Panc1 (cell line): ENCODE results near the gene FOXN4. TPM values are rescaled to one million over a fixed set of nuclear protein-coding genes. Genes with fewer than 3 reads are reported as not detected.

Experiments
- ATAC-seq: fragments of 200-7000 bp; cut with Tn5 transposase; 2 replicates; pipeline ENCODE4 v1.9.1; 2020; ENCODE audit warnings: mild to moderate bottlenecking, moderate library complexity
- BruUV-seq: library from RNA; stranded (reverse); fragments of 400-500 nt; replicated peaks from 2 replicates; lab custom pipeline; 2021; lab: Mats Ljungman, UMichigan
- CTCF ChIA-PET: fragments of 300-600 bp; sonication (Branson Sonifier 250); formaldehyde crosslinking; loops from one replicate; lab custom pipeline; 2022; ENCODE audit warnings: antibody characterized with exemption; lab: Charles Lee
- POLR2A ChIA-PET: fragments of 300-600 bp; sonication (Branson Sonifier 250); formaldehyde crosslinking; loops from one replicate; lab custom pipeline; 2022; ENCODE audit warnings: antibody characterized with exemption; lab: Charles Lee
- DNase-seq: peaks from one replicate; pipeline ENCODE4 v3.0.0-alpha.2; 2010; ENCODE audit warnings: low read depth, low spot score
- H3K27ac ChIP-seq: 2 replicates; pipeline ENCODE4 v1.5.1; 2011; ENCODE audit warnings: mild to moderate bottlenecking, low read length, inconsistent platforms
- H3K27me3 ChIP-seq: fragments of 200-500 bp; sonication (Bioruptor generic); 2 replicates; pipeline ENCODE4 v1.6.0; 2014; ENCODE audit warnings: low read length, inconsistent platforms; ENCODE audit not compliant: control insufficient read depth, insufficient read depth
- H3K36me3 ChIP-seq: fragments of 200-500 bp; sonication (Bioruptor generic); 2 replicates; pipeline ENCODE4 v1.5.1; 2014; ENCODE audit warnings: inconsistent platforms, mild to moderate bottlenecking, low read length, moderate library complexity; ENCODE audit not compliant: control insufficient read depth, insufficient read depth
- H3K4me1 ChIP-seq: 2 replicates; pipeline ENCODE4 v1.5.1; 2011; ENCODE audit warnings: inconsistent platforms, mild to moderate bottlenecking, low read length, moderate library complexity; ENCODE audit not compliant: control insufficient read depth, insufficient read depth
- H3K4me3 ChIP-seq, 2 experiments: 2 replicates each; pipeline ENCODE4 v1.5.1; 2011 to 2012; ENCODE audit warnings: low read depth in 2 of 2, low read length in 2 of 2, mild to moderate bottlenecking in 2 of 2, inconsistent platforms in 1 of 2, moderate library complexity in 1 of 2
- H3K9me3 ChIP-seq: fragments of 200-500 bp; sonication (Bioruptor generic); 2 replicates; pipeline ENCODE4 v1.5.1; 2014; ENCODE audit warnings: low read depth, mild to moderate bottlenecking, inconsistent platforms, low read length, moderate library complexity; ENCODE audit not compliant: control insufficient read depth, insufficient read depth
- CTCF ChIP-seq: fragments of 450-650 bp; IDR thresholded peaks from 2 replicates; pipeline ENCODE4 v1.5.1; 2017; ENCODE audit warnings: mild to moderate bottlenecking
- POLR2AphosphoS5 ChIP-seq: IDR thresholded peaks from 2 replicates; pipeline ENCODE4 v1.6.1; 2012; ENCODE audit warnings: mild to moderate bottlenecking, low read depth, low read length, moderate library complexity
- REST ChIP-seq, 2 experiments: IDR thresholded peaks; 2 replicates each; pipeline ENCODE4 v1.6.1; 2011 to 2012; ENCODE audit warnings: low read depth in 2 of 2, control low read depth in 1 of 2, low read length in 1 of 2, mild to moderate bottlenecking in 1 of 2, moderate library complexity in 1 of 2; ENCODE audit not compliant: insufficient read depth in 1 of 2
- SIN3A ChIP-seq: IDR thresholded peaks from 2 replicates; pipeline ENCODE4 v1.6.1; 2012; ENCODE audit warnings: low read depth, mild to moderate bottlenecking, low read length, moderate library complexity, borderline replicate concordance; ENCODE audit not compliant: insufficient read depth
- TCF7L2 ChIP-seq: IDR thresholded peaks from 2 replicates; pipeline ENCODE4 v1.6.1; 2011; ENCODE audit warnings: mild to moderate bottlenecking, low read depth, low read length, inconsistent platforms
- in situ Hi-C: cut with HindIII; loops from 2 replicates; pipeline ENCODE4 v1.10.0; 2016; ENCODE audit warnings: low sequenced_read_pairs, low pct_unique_long_range_greater_than_20kb
- intact Hi-C: fragments of 100-400 bp; cut with micrococcal nuclease; formaldehyde crosslinking; loops from one replicate; pipeline ENCODE4 v1.10.0; 2022; ENCODE audit not compliant: unreplicated experiment
- total RNA-seq: library from RNA; stranded (reverse); gene quantifications from one replicate; pipeline ENCODE4 v1.2.1, GENCODE V29; 2021; ENCODE audit not compliant: unreplicated experiment

FOXN4 gene
- total RNA-seq, 1 experiment from 2014 or later = 0.08 TPM

GRCh38 chr12:109334887-109335286, 25.8 kb upstream of the FOXN4 start:
- Histone ChIP-seq H3K27me3 (peaks cover 2% of the 10 kb centered on the region; the same call in 1 of the 2 replicates), H3K4me1 (no peaks in the 10 kb centered on the region), H3K9me3 (no peaks in the 10 kb centered on the region), H3K36me3 (no peaks in the 10 kb centered on the region), H3K27ac (no peak overlapping the region), H3K4me3 (no peak overlapping the region)
- DNase-seq = no peak
- ATAC-seq = no peak
- no TSS peak for BruUV-seq
- intact Hi-C loops = no loop called here
- POLR2A ChIA-PET = no interaction called here
- TF ChIP-seq TCF7L2 = no peak
- no peak for TF ChIP-seq SIN3A
- no peak for TF ChIP-seq POLR2AphosphoS5
- no peak for TF ChIP-seq REST (IDR thresholded peaks at IDR 0.05; ENCODE audit: insufficient read depth in 1 of 2, low read depth in 2 of 2, low read length in 1 of 2)
- TF ChIP-seq CTCF = no peak
- CTCF ChIA-PET = no interaction called here
- in situ Hi-C loops = no loop called here

- no TSS peak for BruUV-seq
- no peak for ATAC-seq
- no peaks in the 10 kb centered on the region for H3K9me3 ChIP-seq
- intact Hi-C loops (no loop called here), in situ Hi-C loops (no loop called here)
- H3K4me1 ChIP-seq = no peaks in the 10 kb centered on the region
- peaks cover 2% of the 10 kb centered on the region; the same call in 1 of the 2 replicates for H3K27me3 ChIP-seq
- DNase-seq = no peak
- POLR2A ChIA-PET = no interaction called here
- CTCF ChIA-PET = no interaction called here
- no peak overlapping the region for H3K27ac ChIP-seq
- H3K4me3 ChIP-seq = no peak overlapping the region
- no peaks in the 10 kb centered on the region for H3K36me3 ChIP-seq
- no peak for TF ChIP-seq CTCF
- TF ChIP-seq TCF7L2 = no peak
These were observed 22.3 kb upstream of the FOXN4 start for GRCh38 chr12:109331301-109331952.
